Fibroblast of villous mesenchyme (primary cell): ENCODE results near the gene CTDNEP1. TPM values are rescaled to one million over a fixed set of nuclear protein-coding genes. Genes with fewer than 3 reads are reported as not detected.
A peak's percentile ranks its signal among the peaks of the same experiment; 100 is the strongest.

ENCODE experiments used
- DNase-seq: peaks from one replicate; pipeline ENCODE4 v3.0.0-alpha.2; 2010; ENCODE audit warnings: low read depth
- H3K4me3 ChIP-seq: 2 replicates; pipeline ENCODE4 v1.5.1; 2011; ENCODE audit warnings: low read depth, mild to moderate bottlenecking, low read length
- total RNA-seq: library from RNA; depleted of rRNA; stranded (reverse); fragments of >200 nt; gene quantifications from 2 replicates; pipeline ENCODE4 v1.2.3, GENCODE V29; 2012
- TF ChIP-seq, protein P1 (sequence below): IDR thresholded peaks from 2 replicates; pipeline ENCODE4 v1.5.1; 2012; ENCODE audit warnings: low read depth, mild to moderate bottlenecking, low read length; ENCODE audit not compliant: insufficient read depth

CTDNEP1 gene
- total RNA-seq, 1 donor = 34.1 TPM

DNA sequence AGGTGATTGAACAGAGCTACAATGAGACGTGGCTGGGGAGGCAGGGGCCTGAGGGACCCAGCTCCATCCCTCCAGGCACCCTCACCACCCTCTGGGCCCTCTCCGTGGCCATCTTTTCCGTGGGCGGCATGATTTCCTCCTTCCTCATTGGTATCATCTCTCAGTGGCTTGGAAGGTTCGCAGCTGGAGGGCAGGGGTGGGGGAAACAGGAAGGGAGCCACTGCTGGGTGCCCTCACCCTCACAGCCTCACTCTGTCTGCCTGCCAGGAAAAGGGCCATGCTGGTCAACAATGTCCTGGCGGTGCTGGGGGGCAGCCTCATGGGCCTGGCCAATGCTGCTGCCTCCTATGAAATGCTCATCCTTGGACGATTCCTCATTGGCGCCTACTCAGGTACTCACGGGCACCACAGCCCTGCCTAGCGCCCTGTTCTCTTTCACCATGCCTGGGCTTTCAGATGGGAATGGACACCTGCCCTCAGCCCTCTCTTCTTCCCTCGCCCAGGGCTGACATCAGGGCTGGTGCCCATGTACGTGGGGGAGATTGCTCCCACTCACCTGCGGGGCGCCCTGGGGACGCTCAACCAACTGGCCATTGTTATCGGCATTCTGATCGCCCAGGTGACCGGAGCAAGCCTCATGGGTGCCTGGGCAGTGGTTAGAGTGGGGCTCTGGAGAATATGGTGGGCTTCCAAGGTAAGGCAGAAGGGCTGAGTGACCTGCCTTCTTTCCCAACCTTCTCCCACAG is 32.1 kb upstream of the CTDNEP1 start:
- DNase-seq = no peak
- TF ChIP-seq, protein P1, sequence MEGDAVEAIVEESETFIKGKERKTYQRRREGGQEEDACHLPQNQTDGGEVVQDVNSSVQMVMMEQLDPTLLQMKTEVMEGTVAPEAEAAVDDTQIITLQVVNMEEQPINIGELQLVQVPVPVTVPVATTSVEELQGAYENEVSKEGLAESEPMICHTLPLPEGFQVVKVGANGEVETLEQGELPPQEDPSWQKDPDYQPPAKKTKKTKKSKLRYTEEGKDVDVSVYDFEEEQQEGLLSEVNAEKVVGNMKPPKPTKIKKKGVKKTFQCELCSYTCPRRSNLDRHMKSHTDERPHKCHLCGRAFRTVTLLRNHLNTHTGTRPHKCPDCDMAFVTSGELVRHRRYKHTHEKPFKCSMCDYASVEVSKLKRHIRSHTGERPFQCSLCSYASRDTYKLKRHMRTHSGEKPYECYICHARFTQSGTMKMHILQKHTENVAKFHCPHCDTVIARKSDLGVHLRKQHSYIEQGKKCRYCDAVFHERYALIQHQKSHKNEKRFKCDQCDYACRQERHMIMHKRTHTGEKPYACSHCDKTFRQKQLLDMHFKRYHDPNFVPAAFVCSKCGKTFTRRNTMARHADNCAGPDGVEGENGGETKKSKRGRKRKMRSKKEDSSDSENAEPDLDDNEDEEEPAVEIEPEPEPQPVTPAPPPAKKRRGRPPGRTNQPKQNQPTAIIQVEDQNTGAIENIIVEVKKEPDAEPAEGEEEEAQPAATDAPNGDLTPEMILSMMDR = no peak
- no peak overlapping the region for H3K4me3 ChIP-seq

DNA sequence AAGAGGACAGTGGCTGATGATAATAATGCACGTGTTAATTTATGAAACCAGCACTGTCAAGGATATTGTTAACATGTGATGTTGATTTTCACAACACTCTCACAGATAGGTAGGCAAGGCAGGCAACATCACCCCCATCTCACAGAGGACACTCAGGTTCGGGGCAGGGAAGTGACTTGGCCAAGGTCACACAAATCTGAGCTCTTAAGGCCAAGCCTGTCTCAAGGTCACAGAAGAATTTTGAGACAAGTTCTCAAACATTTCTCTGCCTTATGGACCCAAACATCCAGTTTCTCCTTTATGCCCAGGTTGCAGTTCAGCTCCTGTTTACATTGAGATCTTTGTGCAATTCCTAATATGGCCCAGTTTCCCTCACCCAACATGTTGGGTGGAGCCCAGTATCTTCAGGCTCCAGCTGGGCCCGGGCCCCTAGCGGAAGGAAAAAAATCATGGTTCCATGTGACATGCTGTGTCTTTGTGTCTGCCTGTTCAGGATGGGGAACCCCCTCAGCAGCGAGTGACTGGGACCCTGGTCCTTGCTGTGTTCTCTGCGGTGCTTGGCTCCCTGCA is 31.3 kb upstream of the CTDNEP1 start:
- TF ChIP-seq, protein P1 = no peak
- no peak overlapping the region for H3K4me3 ChIP-seq
- peak; percentile 28 for DNase-seq

DNA sequence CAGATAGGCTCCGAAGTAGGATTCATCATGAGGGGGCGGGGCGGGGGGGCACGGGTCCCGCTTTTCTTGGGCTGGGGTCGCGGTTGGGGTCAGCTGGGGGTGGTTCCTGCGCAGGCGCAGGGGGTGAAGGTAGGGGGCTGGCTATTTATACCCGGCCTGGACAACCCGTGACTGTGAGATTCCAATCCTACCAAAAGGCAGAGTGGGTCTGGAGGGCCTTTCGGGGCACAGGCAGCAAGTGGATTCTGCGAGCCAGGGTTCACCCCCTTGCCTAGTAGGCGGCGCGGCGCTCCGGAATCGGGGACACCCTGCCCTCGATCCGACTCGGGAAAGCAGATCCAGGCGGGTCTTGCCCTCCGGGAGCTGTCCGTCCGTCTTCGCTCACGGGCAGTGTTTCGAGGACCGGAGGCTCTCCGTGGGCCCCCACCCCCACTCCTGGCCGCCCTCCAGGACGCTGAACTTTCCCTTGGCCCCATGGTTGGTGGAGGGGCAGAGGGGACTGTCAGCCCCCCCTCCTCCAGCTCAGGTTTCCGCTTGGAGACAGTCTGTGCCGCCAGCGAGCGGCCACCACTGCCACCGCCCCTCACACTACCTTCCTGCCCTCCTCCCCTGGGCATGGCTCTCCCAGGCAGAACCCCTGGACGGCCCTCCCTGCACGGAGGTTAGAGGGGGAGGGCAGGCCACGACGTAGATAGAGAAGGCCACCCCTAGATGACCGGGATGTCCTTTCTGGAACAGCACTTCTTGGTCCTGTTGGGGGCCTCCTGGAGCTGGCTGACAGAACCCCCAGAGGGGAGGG is 30.6 kb upstream of the CTDNEP1 start:
- TF ChIP-seq, protein P1 = no peak
- DNase-seq = no peak
- H3K4me3 ChIP-seq = peak overlapping the region; percentile 63

DNA sequence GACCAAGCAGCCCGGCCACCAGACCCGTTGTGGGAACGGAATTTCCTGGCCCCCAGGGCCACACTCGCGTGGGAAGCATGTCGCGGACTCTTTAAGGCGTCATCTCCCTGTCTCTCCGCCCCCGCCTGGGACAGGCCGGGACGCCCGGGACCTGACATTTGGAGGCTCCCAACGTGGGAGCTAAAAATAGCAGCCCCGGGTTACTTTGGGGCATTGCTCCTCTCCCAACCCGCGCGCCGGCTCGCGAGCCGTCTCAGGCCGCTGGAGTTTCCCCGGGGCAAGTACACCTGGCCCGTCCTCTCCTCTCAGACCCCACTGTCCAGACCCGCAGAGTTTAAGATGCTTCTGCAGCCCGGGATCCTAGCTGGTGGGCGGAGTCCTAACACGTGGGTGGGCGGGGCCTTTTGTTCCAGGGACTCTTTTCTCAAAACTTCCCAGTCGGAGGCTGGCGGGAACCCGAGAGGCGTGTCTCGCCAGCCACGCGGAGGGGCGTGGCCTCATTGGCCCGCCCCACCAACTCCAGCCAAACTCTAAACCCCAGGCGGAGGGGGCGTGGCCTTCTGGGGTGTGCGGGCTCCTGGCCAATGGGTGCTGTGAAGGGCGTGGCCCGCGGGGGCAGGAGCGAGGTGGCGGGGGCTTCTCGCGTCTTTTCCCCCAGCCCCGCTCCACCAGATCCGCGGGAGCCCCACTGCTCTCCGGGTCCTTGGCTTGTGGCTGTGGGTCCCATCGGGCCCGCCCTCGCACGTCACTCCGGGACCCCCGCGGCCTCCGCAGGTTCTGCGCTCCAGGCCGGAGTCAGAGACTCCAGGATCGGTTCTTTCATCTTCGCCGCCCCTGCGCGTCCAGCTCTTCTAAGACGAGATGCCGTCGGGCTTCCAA is 29.8 kb upstream of the CTDNEP1 start, which contains the start of gene SLC2A4:
TSS of gene SLC2A4 (plus strand) at position 645 of the 879 bp plus-strand sequence. CDS start at position 862, 217 bp downstream.
- peak within 1 kb of the TSS; percentile 63 for H3K4me3 ChIP-seq
- TF ChIP-seq, protein P1 = no peak
- DNase-seq = peak; percentile 94

DNA sequence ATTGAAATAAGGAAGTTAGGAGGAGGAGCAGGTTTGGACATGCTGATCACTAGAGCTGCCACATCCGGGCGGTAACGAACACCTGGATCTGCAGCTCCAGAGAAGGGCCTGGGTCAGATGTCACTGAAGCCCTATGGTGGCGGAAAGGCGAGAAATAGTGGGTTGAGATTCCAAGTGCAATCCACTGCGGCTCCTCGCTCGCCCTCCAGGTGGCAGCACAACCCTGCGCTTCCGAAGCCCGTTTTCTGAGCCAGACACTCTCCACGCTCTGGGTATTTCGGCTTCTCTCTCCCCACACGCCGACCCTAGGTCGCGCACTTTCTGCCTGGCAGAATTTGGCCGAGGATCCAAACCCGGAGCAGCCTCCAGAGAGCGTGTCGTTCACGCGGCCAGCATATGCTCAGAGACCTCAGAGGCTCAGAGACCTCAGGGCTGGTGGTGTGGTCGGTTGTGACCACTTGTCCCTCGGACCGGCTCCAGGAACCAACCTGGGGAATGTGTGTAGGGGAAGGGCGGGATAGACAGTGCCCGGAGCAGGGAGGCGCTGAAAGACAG is 29.1 kb upstream of the CTDNEP1 start:
- TF ChIP-seq, protein P1 = peak; percentile 92
- H3K4me3 ChIP-seq = peak overlapping the region; percentile 50
- DNase-seq = peak; percentile 78

DNA sequence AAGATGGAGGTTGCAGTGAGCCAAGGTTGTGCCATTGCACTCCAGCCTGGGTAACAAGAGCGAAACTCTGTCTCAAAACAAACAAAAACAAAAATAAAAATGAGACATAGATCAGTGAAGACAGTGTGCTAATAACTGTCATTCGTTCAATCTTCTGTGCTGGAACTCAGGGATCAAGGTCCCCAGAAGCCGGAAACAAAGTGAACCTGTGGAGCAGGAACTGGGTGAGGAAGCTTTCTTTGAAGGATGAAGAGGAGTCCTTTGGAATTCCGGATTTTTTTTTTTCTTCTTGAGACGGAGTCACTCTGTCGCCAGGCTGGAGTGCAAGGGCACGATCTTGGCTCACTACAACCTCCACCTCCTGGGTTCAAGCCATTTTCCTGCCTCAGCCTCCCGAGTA is 27.9 kb upstream of the CTDNEP1 start:
- TF ChIP-seq, protein P1 = no peak
- no peak for DNase-seq
- no peak overlapping the region for H3K4me3 ChIP-seq
